Measurements from ENCODE around the gene GRIPAP1. TPM values are rescaled to one million over a fixed set of nuclear protein-coding genes. Genes with fewer than 3 reads are reported as not detected.

GRIPAP1 gene
- total RNA-seq, result 10 to 100 TPM in 2 of 4 donors, 1 to 10 TPM in 2; 8.6 to 19.3 (median 10.1) TPM

- in situ Hi-C loops (cut with MboI; ENCODE audit: low sequenced_read_pairs in 4 of 4) (no loop called here), intact Hi-C loops (cut with DNase I; ENCODE audit: low total_unique reads) (loop anchor here (1.0 to 5.0 kb wide), 2 partner anchors 41 to 105 kb away; partner anchors contain the start of genes PQBP1, TFE3 and TIMM17B)
- Histone ChIP-seq H3K4me1 (peaks cover 3 to 7% of the 10 kb centered on the region in 2 donors), H3K27me3 (no peaks in the 10 kb centered on the region), H3K9me3 (no peaks in the 10 kb centered on the region), H3K27ac (peak within 1 kb of the TSS; percentile 77 to 89 (median 83)), H3K36me3 (peaks cover 0 to 14% of the 10 kb centered on the region in 2 donors), H3K4me3 (peak within 1 kb of the TSS; percentile 69 to 89 (median 75))
- ATAC-seq, result peak; percentile 96 to 97
- TF ChIP-seq CTCF (IDR thresholded peaks at IDR 0.05 in 4 of 5, conservative IDR thresholded peaks at IDR 0.05 in 1 of 5) (no peak), POLR2A (IDR thresholded peaks at IDR 0.05) (peak; percentile 46 to 53)
- peak; percentile 47 to 61 for DNase-seq
Measured at GRCh38 chrX:49002091-49002935, at the start of gene GRIPAP1. TSS of gene GRIPAP1 (minus strand) at chrX:49002264. CDS start at chrX:49002229, 35 bp downstream.

- Histone ChIP-seq H3K36me3 (peaks cover 0 to 4% of the 10 kb centered on the region in 2 donors), H3K9me3 (no peaks in the 10 kb centered on the region), H3K4me3 (peak overlapping the region; percentile 22 to 41 (median 35)), H3K27me3 (no peaks in the 10 kb centered on the region), H3K4me1 (peaks cover 9% of the 10 kb centered on the region in 2 donors), H3K27ac (peak overlapping the region; percentile 78 to 85 (median 82))
- TF ChIP-seq POLR2A (IDR thresholded peaks at IDR 0.05), result no peak
- TF ChIP-seq CTCF (IDR thresholded peaks at IDR 0.05 in 4 of 5, conservative IDR thresholded peaks at IDR 0.05 in 1 of 5), result no peak
- intact Hi-C loops (cut with DNase I; ENCODE audit: low total_unique reads) (loop anchor here (1.0 to 5.0 kb wide), 7 partner anchors 30 to 242 kb away; partner anchors contain the start of genes GRIPAP1, HDAC6, PIM2 and PRAF2), in situ Hi-C loops (cut with MboI; ENCODE audit: low sequenced_read_pairs in 4 of 4) (loop anchor here in 1 of 4 donors (5.0 kb wide), 1 partner anchor 82 kb away; no protein-coding TSS in a partner anchor)
- ATAC-seq (no peak), DNase-seq (no peak)
Measured at GRCh38 chrX:49043987-49044281, 41.9 kb upstream of the GRIPAP1 start.

GRCh38 chrX:49043220-49043986 lies 41.3 kb upstream of the GRIPAP1 start, which contains the start of gene TFE3:
TSS of gene TFE3 (minus strand) at chrX:49043357. CDS start at chrX:49043226, 131 bp downstream.
- in situ Hi-C loops (cut with MboI; ENCODE audit: low sequenced_read_pairs in 4 of 4), result loop anchor here in 1 of 4 donors (5.0 kb wide), 1 partner anchor 81 kb away; no protein-coding TSS in a partner anchor
- Histone ChIP-seq H3K9me3 (no peaks in the 10 kb centered on the region), H3K4me1 (peaks cover 9% of the 10 kb centered on the region in 2 donors), H3K27me3 (no peaks in the 10 kb centered on the region), H3K27ac (peak within 1 kb of the TSS; percentile 93 to 100 (median 98)), H3K36me3 (peaks cover 0 to 10% of the 10 kb centered on the region in 2 donors), H3K4me3 (peak within 1 kb of the TSS; percentile 76 to 87 (median 79))
- TF ChIP-seq POLR2A (IDR thresholded peaks at IDR 0.05) (peak; percentile 72 to 76), CTCF (IDR thresholded peaks at IDR 0.05 in 4 of 5, conservative IDR thresholded peaks at IDR 0.05 in 1 of 5) (peak; percentile 41 to 64 (median 63))
- intact Hi-C loops (cut with DNase I; ENCODE audit: low total_unique reads), result loop anchor here (1.0 to 5.0 kb wide), 7 partner anchors 31 to 241 kb away; partner anchors contain the start of genes GRIPAP1, HDAC6, PIM2 and PRAF2
- ATAC-seq (peak; percentile 90 to 93), DNase-seq (peak; percentile 97 to 99)

GRCh38 chrX:49042581-49043219 lies 40.6 kb upstream of the GRIPAP1 start:
- ATAC-seq (peak in 1 of 2 donors; percentile 0), DNase-seq (peak in 1 of 2 donors; percentile 14)
- intact Hi-C loops (cut with DNase I; ENCODE audit: low total_unique reads), result loop anchor here (1.0 to 5.0 kb wide), 7 partner anchors 32 to 240 kb away; partner anchors contain the start of genes GRIPAP1, HDAC6, PIM2 and PRAF2
- Histone ChIP-seq H3K4me1 (peaks cover 9% of the 10 kb centered on the region in 2 donors), H3K4me3 (peak overlapping the region; percentile 76 to 87 (median 79)), H3K27me3 (no peaks in the 10 kb centered on the region), H3K9me3 (no peaks in the 10 kb centered on the region), H3K36me3 (peaks cover 0 to 17% of the 10 kb centered on the region in 2 donors), H3K27ac (peak overlapping the region; percentile 93 to 100 (median 98))
- in situ Hi-C loops (cut with MboI; ENCODE audit: low sequenced_read_pairs in 4 of 4), result loop anchor here in 1 of 4 donors (5.0 kb wide), 1 partner anchor 80 kb away; no protein-coding TSS in a partner anchor
- no peak for TF ChIP-seq POLR2A (IDR thresholded peaks at IDR 0.05)
- TF ChIP-seq CTCF (IDR thresholded peaks at IDR 0.05 in 4 of 5, conservative IDR thresholded peaks at IDR 0.05 in 1 of 5), result no peak
